Upper lobe of left lung (tissue), 6 donors: Measurements from ENCODE around the gene ATG7. TPM values are rescaled to one million over a fixed set of nuclear protein-coding genes. Genes with fewer than 3 reads are reported as not detected.
"Not testable (repeated sequence)": the region's sequence is repeated elsewhere in the genome, so short reads cannot be mapped to it uniquely, and the experiment has no call there.

ENCODE experiments used
- ATAC-seq, 2 donors: fragments of 200-7000 bp; cut with Tn5 transposase; one replicate each; pipeline ENCODE4 v1.9.1; 2022; ENCODE audit warnings: mild to moderate bottlenecking in 2 of 2, moderate library complexity in 2 of 2; ENCODE audit not compliant: low FRiP score in 2 of 2
- DNase-seq, 2 donors: peaks; one replicate each; pipeline ENCODE4 v3.0.0-alpha.2; 2019 to 2020
- H3K27ac ChIP-seq, 4 donors: fragments of 200-600 bp; sonication (generic); one replicate each; pipeline ENCODE4 v1.5.1; 2016 to 2019
- H3K27me3 ChIP-seq, 4 donors: fragments of 200-600 bp; sonication (generic); one replicate each; pipeline ENCODE4 v1.5.1; 2017 to 2019
- H3K36me3 ChIP-seq, 4 donors: fragments of 200-600 bp; sonication (generic); one replicate each; pipeline ENCODE4 v1.5.1; 2016 to 2019
- H3K4me1 ChIP-seq, 4 donors: fragments of 200-600 bp; sonication (generic); one replicate each; pipeline ENCODE4 v1.5.1; 2018 to 2019
- H3K4me3 ChIP-seq, 4 donors: fragments of 200-600 bp; sonication (generic); one replicate each; pipeline ENCODE4 v1.5.1; 2017 to 2019; ENCODE audit warnings: mild to moderate bottlenecking in 2 of 4, moderate library complexity in 1 of 4
- H3K9me3 ChIP-seq, 4 donors: fragments of 200-600 bp; sonication (generic); one replicate each; pipeline ENCODE4 v1.5.1; 2018 to 2019
- CTCF ChIP-seq, 6 experiments: fragments of 450-650 bp in 4 of 6; fragments of 200-600 bp in 2 of 6; sonication (generic) in 2 of 6; IDR thresholded peaks; one replicate each; pipeline ENCODE4 v1.5.1; 2016 to 2019; ENCODE audit warnings: antibody characterized with exemption in 6 of 6
- EP300 ChIP-seq, 4 donors: sonication (generic); formaldehyde crosslinking; IDR thresholded peaks; one replicate each; pipeline ENCODE4 v1.5.1; 2017; ENCODE audit warnings: antibody characterized with exemption in 4 of 4, control low read depth in 2 of 4
- POLR2A ChIP-seq, 4 donors: fragments of 450-650 bp; IDR thresholded peaks; one replicate each; pipeline ENCODE4 v1.5.1; 2016 to 2017; ENCODE audit warnings: antibody characterized with exemption in 4 of 4, mild to moderate bottlenecking in 2 of 4
- POLR2AphosphoS5 ChIP-seq, 2 donors: sonication (generic); formaldehyde crosslinking; IDR thresholded peaks; one replicate each; pipeline ENCODE4 v1.5.1; 2017; ENCODE audit warnings: antibody characterized with exemption in 2 of 2
- WGBS, 2 donors: methylation state at CpG; one replicate each; pipeline ENCODE4 v1.1.5; 2017 to 2018; 5-methylcytosine and 5-hydroxymethylcytosine counted together
- total RNA-seq, 6 donors: library from RNA; depleted of rRNA in 4 of 6; stranded (reverse); fragments of >200 nt in 4 of 6; gene quantifications; one replicate each; pipeline versions ENCODE4 v1.1.0 to v1.2.1, GENCODE V29; 2016 to 2021
- donor health status: DM: no; HTN: no; CAD: no; lungs with moderate emphysema.
- donor health status: DM: no; HTN: yes; CAD: no; lungs with severe emphysema.

The ATG7 gene
- total RNA-seq, 6 donors from 2014 or later: 52.4 to 195 (median 74.1) TPM

- ATAC-seq: no peak
- no peak for TF ChIP-seq CTCF (IDR thresholded peaks at IDR 0.05)
- TF ChIP-seq POLR2AphosphoS5 (IDR thresholded peaks at IDR 0.05): no peak
- no peak for TF ChIP-seq EP300 (IDR thresholded peaks at IDR 0.05)
- no peak for TF ChIP-seq POLR2A (IDR thresholded peaks at IDR 0.05)
- peaks cover 0 to 2% (median 0%) of the 10 kb centered on the region in 4 donors for H3K36me3 ChIP-seq
These were observed 129.2 kb downstream of the ATG7 start for GRCh38 chr3:11401434-11401833.

GRCh38 chr3:11405323-11405722 lies 133.1 kb downstream of the ATG7 start:
- Histone ChIP-seq H3K36me3 (peaks cover 0 to 6% (median 0%) of the 10 kb centered on the region in 4 donors), H3K27me3 (no peaks in the 10 kb centered on the region), H3K9me3 (peaks cover 0 to 10% (median 4%) of the 10 kb centered on the region in 4 donors), H3K4me3 (no peak overlapping the region), H3K27ac (no peak overlapping the region), H3K4me1 (no peaks in the 10 kb centered on the region)
- ATAC-seq (no peak), DNase-seq (no peak)
- 94 to 95% methylated on average over 2 of the region's 2 CpGs for WGBS, 2 donors
- no peak for TF ChIP-seq POLR2A (IDR thresholded peaks at IDR 0.05)
- TF ChIP-seq CTCF (IDR thresholded peaks at IDR 0.05): no peak
- no peak for TF ChIP-seq EP300 (IDR thresholded peaks at IDR 0.05)

More at GRCh38 chr3:11401434-11401833, 129.2 kb downstream of the ATG7 start:
- 92% methylated on average over 1 of the region's 1 CpG for WGBS, 2 donors
- no peak overlapping the region for H3K27ac ChIP-seq
- DNase-seq: no peak
- H3K9me3 ChIP-seq: no peaks in the 10 kb centered on the region
- no peaks in the 10 kb centered on the region for H3K4me1 ChIP-seq
- H3K4me3 ChIP-seq: no peak overlapping the region
- H3K27me3 ChIP-seq: no peaks in the 10 kb centered on the region

GRCh38 chr3:11407644-11408043 lies 135.4 kb downstream of the ATG7 start:
- ATAC-seq (no peak), DNase-seq (no peak)
- Histone ChIP-seq H3K9me3 (peaks cover 0 to 10% (median 4%) of the 10 kb centered on the region in 4 donors), H3K36me3 (peaks cover 0 to 6% (median 0%) of the 10 kb centered on the region in 4 donors), H3K4me1 (no peaks in the 10 kb centered on the region), H3K4me3 (no peak overlapping the region), H3K27me3 (no peaks in the 10 kb centered on the region), H3K27ac (no peak overlapping the region)
- no peak for TF ChIP-seq CTCF (IDR thresholded peaks at IDR 0.05)
- no peak for TF ChIP-seq POLR2AphosphoS5 (IDR thresholded peaks at IDR 0.05)
- no peak for TF ChIP-seq POLR2A (IDR thresholded peaks at IDR 0.05)
- no peak for TF ChIP-seq EP300 (IDR thresholded peaks at IDR 0.05)
- WGBS, 2 donors: 80 to 83% methylated on average over 1 of the region's 1 CpG

- not testable (repeated sequence) for H3K27me3 ChIP-seq, H3K4me3 ChIP-seq, H3K27ac ChIP-seq, ATAC-seq, DNase-seq, H3K4me1 ChIP-seq, H3K36me3 ChIP-seq
- H3K9me3 ChIP-seq: peaks cover 0 to 10% (median 4%) of the 10 kb centered on the region in 4 donors
- 99% methylated on average over 4 of the region's 4 CpGs for WGBS, 2 donors
These were observed 136.2 kb downstream of the ATG7 start for GRCh38 chr3:11408324-11408859.

- peaks cover 0 to 10% (median 4%) of the 10 kb centered on the region in 4 donors for H3K9me3 ChIP-seq
- H3K27me3 ChIP-seq: no peaks in the 10 kb centered on the region
- ATAC-seq (no peak), DNase-seq (no peak)
- H3K36me3 ChIP-seq: peaks cover 0 to 6% (median 0%) of the 10 kb centered on the region in 4 donors
- no peaks in the 10 kb centered on the region for H3K4me1 ChIP-seq
- no peak overlapping the region for H3K27ac ChIP-seq
- TF ChIP-seq POLR2AphosphoS5 (IDR thresholded peaks at IDR 0.05) (no peak), POLR2A (IDR thresholded peaks at IDR 0.05) (no peak), CTCF (IDR thresholded peaks at IDR 0.05) (no peak), EP300 (IDR thresholded peaks at IDR 0.05) (no peak)
- no peak overlapping the region for H3K4me3 ChIP-seq
These were observed 138.4 kb downstream of the ATG7 start for GRCh38 chr3:11410564-11410963.
